Large intestine (tissue), 3 donors: Measurements from ENCODE around the gene KCNS3. TPM values are rescaled to one million over a fixed set of nuclear protein-coding genes. Genes with fewer than 3 reads are reported as not detected.

Experiments
- DNase-seq, 2 donors: peaks; one replicate each; pipeline versions ENCODE4 v3.0.0 to v3.0.0-alpha.2; 2013
- H3K27ac ChIP-seq: one replicate; pipeline ENCODE4 v1.5.1; 2013; ENCODE audit warnings: low read length
- H3K27me3 ChIP-seq: 2 replicates; pipeline ENCODE4 v1.6.1; 2013; ENCODE audit warnings: low read length; ENCODE audit not compliant: control insufficient read depth, insufficient read depth
- H3K36me3 ChIP-seq: 2 replicates; pipeline ENCODE4 v1.6.1; 2013; ENCODE audit warnings: low read length; ENCODE audit not compliant: control insufficient read depth, insufficient read depth
- H3K4me1 ChIP-seq: one replicate; pipeline ENCODE4 v1.6.1; 2013; ENCODE audit warnings: low read length; ENCODE audit not compliant: control insufficient read depth, insufficient read depth
- H3K4me3 ChIP-seq: one replicate; pipeline ENCODE4 v1.5.1; 2013; ENCODE audit warnings: low read length
- H3K9me3 ChIP-seq: one replicate; pipeline ENCODE4 v1.6.1; 2013; ENCODE audit warnings: mild to moderate bottlenecking, low read depth, low read length, moderate library complexity; ENCODE audit not compliant: control insufficient read depth
- WGBS: methylation state at CpG from one replicate; pipeline ENCODE4 v1.1.5; 2013; ENCODE audit warnings: low lambda C conversion rate; ENCODE audit not compliant: insufficient coverage; 5-methylcytosine and 5-hydroxymethylcytosine counted together
- polyA plus RNA-seq: library from polyadenylated mRNA; unstranded; fragments of 120-200 nt; gene quantifications from one replicate; pipeline ENCODE4 v1.2.1, GENCODE V29; 2013

KCNS3 gene
- polyA plus RNA-seq, 1 donor: 7.8 TPM

GRCh38 chr2:17850151-17850550 lies 28.3 kb upstream of the KCNS3 start:
- H3K27me3 ChIP-seq: no peaks in the 10 kb centered on the region
- H3K4me1 ChIP-seq: no peaks in the 10 kb centered on the region
- no peaks in the 10 kb centered on the region for H3K9me3 ChIP-seq
- no peak overlapping the region for H3K27ac ChIP-seq
- DNase-seq: no peak
- no peaks in the 10 kb centered on the region for H3K36me3 ChIP-seq
- H3K4me3 ChIP-seq: no peak overlapping the region
- no CpG with 5 or more reads among the region's 4 CpGs for WGBS

GRCh38 chr2:17851731-17852585 lies 26.5 kb upstream of the KCNS3 start:
- peak; percentile 13 to 19 for DNase-seq
- Histone ChIP-seq H3K36me3 (no peaks in the 10 kb centered on the region), H3K9me3 (no peaks in the 10 kb centered on the region), H3K4me1 (no peaks in the 10 kb centered on the region), H3K4me3 (no peak overlapping the region), H3K27me3 (peaks cover 1% of the 10 kb centered on the region), H3K27ac (no peak overlapping the region)
- WGBS: no CpG with 5 or more reads among the region's 9 CpGs

GRCh38 chr2:17853799-17854198 lies 24.7 kb upstream of the KCNS3 start:
- Histone ChIP-seq H3K4me1 (no peaks in the 10 kb centered on the region), H3K9me3 (no peaks in the 10 kb centered on the region), H3K4me3 (no peak overlapping the region), H3K27me3 (peaks cover 8% of the 10 kb centered on the region), H3K36me3 (no peaks in the 10 kb centered on the region), H3K27ac (no peak overlapping the region)
- no peak for DNase-seq
- WGBS: 78% methylated on average over 1 of the region's 4 CpGs

GRCh38 chr2:17857021-17857420 lies 21.4 kb upstream of the KCNS3 start:
- no peak for DNase-seq
- Histone ChIP-seq H3K4me1 (no peaks in the 10 kb centered on the region), H3K9me3 (no peaks in the 10 kb centered on the region), H3K36me3 (no peaks in the 10 kb centered on the region), H3K27ac (no peak overlapping the region), H3K4me3 (no peak overlapping the region), H3K27me3 (peaks cover 10% of the 10 kb centered on the region)
- WGBS: no CpG with 5 or more reads among the region's 3 CpGs

- no peak overlapping the region for H3K4me3 ChIP-seq
These were observed 20.4 kb upstream of the KCNS3 start for GRCh38 chr2:17858064-17858463.

GRCh38 chr2:17863539-17863938 lies 14.9 kb upstream of the KCNS3 start:
- Histone ChIP-seq H3K27ac (no peak overlapping the region), H3K4me1 (no peaks in the 10 kb centered on the region), H3K9me3 (no peaks in the 10 kb centered on the region), H3K36me3 (no peaks in the 10 kb centered on the region), H3K27me3 (peaks cover 2% of the 10 kb centered on the region), H3K4me3 (no peak overlapping the region)
- no CpG with 5 or more reads among the region's 4 CpGs for WGBS
- no peak for DNase-seq

More at GRCh38 chr2:17858064-17858463, 20.4 kb upstream of the KCNS3 start:
- Histone ChIP-seq H3K4me1 (no peaks in the 10 kb centered on the region), H3K27ac (no peak overlapping the region), H3K36me3 (no peaks in the 10 kb centered on the region), H3K9me3 (no peaks in the 10 kb centered on the region), H3K27me3 (peaks cover 10% of the 10 kb centered on the region)
- no CpG with 5 or more reads among the region's 1 CpG for WGBS
- DNase-seq: no peak

GRCh38 chr2:17864676-17865075 lies 13.8 kb upstream of the KCNS3 start:
- H3K36me3 ChIP-seq: no peaks in the 10 kb centered on the region
- no peaks in the 10 kb centered on the region for H3K9me3 ChIP-seq
- no peak overlapping the region for H3K27ac ChIP-seq
- no CpG with 5 or more reads among the region's 1 CpG for WGBS
- no peak for DNase-seq
- H3K4me1 ChIP-seq: no peaks in the 10 kb centered on the region
- no peaks in the 10 kb centered on the region for H3K27me3 ChIP-seq
- H3K4me3 ChIP-seq: no peak overlapping the region

GRCh38 chr2:17867133-17867532 lies 11.3 kb upstream of the KCNS3 start:
- DNase-seq: no peak
- H3K27me3 ChIP-seq: peaks cover 4% of the 10 kb centered on the region
- H3K27ac ChIP-seq: no peak overlapping the region
- no peaks in the 10 kb centered on the region for H3K36me3 ChIP-seq
- no peak overlapping the region for H3K4me3 ChIP-seq
- no peaks in the 10 kb centered on the region for H3K4me1 ChIP-seq
- H3K9me3 ChIP-seq: no peaks in the 10 kb centered on the region
- WGBS: no CpG with 5 or more reads among the region's 2 CpGs

- Histone ChIP-seq H3K36me3 (no peaks in the 10 kb centered on the region), H3K9me3 (no peaks in the 10 kb centered on the region), H3K27me3 (peaks cover 11% of the 10 kb centered on the region), H3K4me1 (no peaks in the 10 kb centered on the region), H3K4me3 (no peak overlapping the region), H3K27ac (no peak overlapping the region)
- DNase-seq: no peak
- WGBS: no CpG with 5 or more reads among the region's 5 CpGs
These were observed 9.3 kb upstream of the KCNS3 start for GRCh38 chr2:17869128-17869527.

GRCh38 chr2:17871639-17872038 lies 6.8 kb upstream of the KCNS3 start:
- 70% methylated on average over 2 of the region's 5 CpGs for WGBS
- Histone ChIP-seq H3K27me3 (peaks cover 31% of the 10 kb centered on the region), H3K36me3 (no peaks in the 10 kb centered on the region), H3K9me3 (no peaks in the 10 kb centered on the region), H3K4me3 (no peak overlapping the region), H3K4me1 (no peaks in the 10 kb centered on the region), H3K27ac (no peak overlapping the region)
- DNase-seq: no peak

GRCh38 chr2:17873021-17873420 lies 5.4 kb upstream of the KCNS3 start:
- no peak for DNase-seq
- Histone ChIP-seq H3K9me3 (no peaks in the 10 kb centered on the region), H3K4me3 (no peak overlapping the region), H3K36me3 (no peaks in the 10 kb centered on the region), H3K27me3 (peaks cover 44% of the 10 kb centered on the region), H3K27ac (no peak overlapping the region), H3K4me1 (no peaks in the 10 kb centered on the region)
- WGBS: no CpG with 5 or more reads among the region's 2 CpGs
